GM23338 (cell line): ENCODE results near the gene PAK1. TPM values are rescaled to one million over a fixed set of nuclear protein-coding genes. Genes with fewer than 3 reads are reported as not detected.

Experiments used
- ATAC-seq: fragments of 200-7000 bp; cut with Tn5 transposase; 3 replicates; pipeline ENCODE4 v1.9.1; 2020
- DNase-seq: peaks from one replicate; pipeline ENCODE4 v3.0.0-alpha.2; 2015; ENCODE audit warnings: low spot score
- H2AFZ ChIP-seq: fragments of 200-600 bp; sonication (generic); 2 replicates; pipeline ENCODE4 v1.8.0; 2016; ENCODE audit warnings: antibody characterized with exemption, mild to moderate bottlenecking, moderate library complexity
- H3F3A ChIP-seq: fragments of 200-600 bp; sonication (generic); replicated peaks from 2 replicates; pipeline ENCODE4 v1.8.0; 2017; ENCODE audit warnings: antibody characterized with exemption, mixed run types, low read depth
- H3K27ac ChIP-seq: fragments of 200-600 bp; sonication (generic); 2 replicates; pipeline ENCODE4 v1.6.1; 2016; ENCODE audit warnings: low read depth
- H3K27me3 ChIP-seq: fragments of 200-600 bp; sonication (generic); 2 replicates; pipeline ENCODE4 v1.8.0; 2016; ENCODE audit warnings: mild to moderate bottlenecking, mixed run types, moderate library complexity; ENCODE audit not compliant: insufficient read depth
- H3K36me3 ChIP-seq: fragments of 200-600 bp; sonication (generic); 2 replicates; pipeline ENCODE4 v1.8.0; 2016; ENCODE audit warnings: mild to moderate bottlenecking; ENCODE audit not compliant: insufficient read depth
- H3K4me1 ChIP-seq: fragments of 200-600 bp; sonication (generic); 2 replicates; pipeline ENCODE4 v1.8.0; 2016; ENCODE audit warnings: mild to moderate bottlenecking, moderate library complexity; ENCODE audit not compliant: insufficient read depth
- H3K4me2 ChIP-seq: fragments of 200-600 bp; sonication (generic); 2 replicates; pipeline ENCODE4 v1.7.1; 2017; ENCODE audit warnings: mixed run types
- H3K4me3 ChIP-seq: fragments of 200-600 bp; sonication (generic); 2 replicates; pipeline ENCODE4 v1.6.1; 2016; ENCODE audit warnings: mixed run types
- H3K79me2 ChIP-seq: fragments of 200-600 bp; sonication (generic); replicated peaks from 2 replicates; pipeline ENCODE4 v1.8.0; 2017; ENCODE audit warnings: mild to moderate bottlenecking; ENCODE audit not compliant: insufficient read depth
- H3K9me2 ChIP-seq: fragments of 200-600 bp; sonication (generic); 2 replicates; pipeline ENCODE4 v1.8.0; 2017; ENCODE audit not compliant: insufficient read depth
- H4K20me1 ChIP-seq: fragments of 200-600 bp; sonication (generic); replicated peaks from 2 replicates; pipeline ENCODE4 v1.8.0; 2017; ENCODE audit warnings: mild to moderate bottlenecking; ENCODE audit not compliant: insufficient read depth
- H3K27ac Mint-ChIP-seq: 2 replicates; pipeline ENCODE4 v1.8.0; 2020; ENCODE audit warnings: inconsistent platforms, mild to moderate bottlenecking, moderate library complexity, mixed read lengths
- H3K27me3 Mint-ChIP-seq: 3 replicates; pipeline ENCODE4 v1.8.0; 2022; ENCODE audit warnings: low read depth, mild to moderate bottlenecking, moderate library complexity, mixed read lengths, inconsistent platforms; ENCODE audit not compliant: insufficient read depth, poor library complexity
- H3K36me3 Mint-ChIP-seq: 3 replicates; pipeline ENCODE4 v1.8.0; 2021; ENCODE audit warnings: low read depth, mild to moderate bottlenecking, inconsistent platforms, moderate library complexity, mixed read lengths
- H3K4me1 Mint-ChIP-seq: 3 replicates; pipeline ENCODE4 v1.8.0; 2020; ENCODE audit warnings: mild to moderate bottlenecking, inconsistent platforms, mixed read lengths
- H3K4me3 Mint-ChIP-seq: 3 replicates; pipeline ENCODE4 v1.8.0; 2021; ENCODE audit warnings: moderate library complexity, mild to moderate bottlenecking, inconsistent platforms, mixed read lengths
- H3K9me3 Mint-ChIP-seq: 3 replicates; pipeline ENCODE4 v1.8.0; 2020; ENCODE audit warnings: moderate library complexity, mild to moderate bottlenecking, inconsistent platforms, mixed read lengths
- CREB1 ChIP-seq: fragments of 250-450 bp; sonication (Bioruptor Pico); IDR thresholded peaks from 2 replicates; pipeline ENCODE4 v1.5.0; 2020; ENCODE audit warnings: low read depth, mild to moderate bottlenecking, moderate library complexity
- EZH2phosphoT487 ChIP-seq: fragments of 200-600 bp; sonication (generic); IDR thresholded peaks from one replicate; pipeline ENCODE4 v1.8.1; 2018; ENCODE audit warnings: antibody characterized with exemption; ENCODE audit not compliant: unreplicated experiment
- JUNB ChIP-seq: IDR thresholded peaks from one replicate; pipeline ENCODE4 v1.6.1; 2016; ENCODE audit warnings: antibody characterized with exemption; ENCODE audit not compliant: unreplicated experiment
- NANOG ChIP-seq: IDR thresholded peaks from 2 replicates; pipeline ENCODE4 v1.6.1; 2016; ENCODE audit warnings: antibody characterized with exemption, borderline replicate concordance
- POLR2AphosphoS5 ChIP-seq: IDR thresholded peaks from 2 replicates; pipeline ENCODE4 v1.6.1; 2016; ENCODE audit warnings: antibody characterized with exemption, low read depth
- STAT1 ChIP-seq: IDR thresholded peaks from one replicate; pipeline ENCODE4 v1.6.1; 2016; ENCODE audit warnings: antibody characterized with exemption; ENCODE audit not compliant: unreplicated experiment
- ZNF114 ChIP-seq: fragments of 250-450 bp; sonication (Bioruptor Pico); IDR thresholded peaks from 2 replicates; pipeline ENCODE4 v1.5.0; 2020; ENCODE audit warnings: mild to moderate bottlenecking, moderate library complexity
- ZNF331 ChIP-seq: fragments of 250-450 bp; sonication (Bioruptor Pico); IDR thresholded peaks from 2 replicates; pipeline ENCODE4 v1.5.0; 2020; ENCODE audit warnings: low read depth, mild to moderate bottlenecking, moderate library complexity
- polyA plus RNA-seq: library from polyadenylated mRNA; unstranded; fragments of >200 nt; fragmentation: Nextera tagmentation; extraction: Ambion mirVana; gene quantifications from 2 replicates; pipeline ENCODE4 v1.2.1, GENCODE V29; 2016
- total RNA-seq: library from RNA; depleted of rRNA; stranded (reverse); fragments of >200 nt; shearing (Covaris generic); gene quantifications from 2 replicates; pipeline ENCODE4 v1.2.3, GENCODE V29; 2014
- TF ChIP-seq, protein P1 (sequence below), 2 experiments: fragments of 200-600 bp in 1 of 2; sonication (generic) in 1 of 2; conservative IDR thresholded peaks; 2 replicates each; pipeline versions ENCODE4 v1.5.1 to v1.6.1; 2016 to 2017; ENCODE audit warnings: antibody characterized with exemption in 2 of 2, low read depth in 2 of 2, mild to moderate bottlenecking in 2 of 2, moderate library complexity in 1 of 2
- TF ChIP-seq, protein P2 (sequence below): IDR thresholded peaks from 2 replicates; pipeline ENCODE4 v1.6.1; 2016; ENCODE audit warnings: antibody characterized with exemption
- TF ChIP-seq, protein P3 (sequence below): IDR thresholded peaks from one replicate; pipeline ENCODE4 v1.6.1; 2018; ENCODE audit warnings: antibody characterized with exemption; ENCODE audit not compliant: unreplicated experiment

The PAK1 gene
- total and polyA plus RNA-seq, 2 experiments from 2014 or later = 102 to 175 TPM

DNA sequence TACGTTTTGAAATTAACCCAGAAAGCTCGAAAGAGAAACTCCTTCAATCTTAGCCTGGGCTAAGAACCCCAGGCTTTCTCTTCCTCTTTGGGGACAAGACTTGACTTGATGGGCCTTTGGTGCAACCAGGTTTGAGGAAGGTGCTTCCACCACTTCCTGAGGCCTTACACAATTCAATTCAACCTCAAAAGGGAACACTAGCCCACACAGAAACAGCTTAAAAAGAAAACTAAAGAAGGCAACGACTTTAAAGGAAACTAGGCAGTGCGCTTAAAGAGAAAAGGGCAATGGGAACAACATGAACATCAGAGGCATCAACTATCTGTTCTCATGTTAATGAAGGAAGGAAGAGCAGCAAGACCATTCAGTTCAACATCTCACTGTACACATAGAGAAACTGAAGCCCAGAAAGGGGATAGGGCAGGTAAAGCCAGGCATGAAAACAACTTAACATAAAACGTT is 24.8 kb downstream of the PAK1 start:
- Mint-ChIP-seq H3K27ac (peak overlapping the region; percentile 94), H3K9me3 (no peaks in the 10 kb centered on the region), H3K36me3 (peaks cover 16% of the 10 kb centered on the region), H3K4me1 (peaks cover 65% of the 10 kb centered on the region), H3K4me3 (peak overlapping the region; percentile 45), H3K27me3 (no peaks in the 10 kb centered on the region)
- TF ChIP-seq NANOG (peak; percentile 93), ZNF114 (CRISPR knock-in tag) (no peak), CREB1 (CRISPR knock-in tag) (no peak)
- TF ChIP-seq, protein P1, sequence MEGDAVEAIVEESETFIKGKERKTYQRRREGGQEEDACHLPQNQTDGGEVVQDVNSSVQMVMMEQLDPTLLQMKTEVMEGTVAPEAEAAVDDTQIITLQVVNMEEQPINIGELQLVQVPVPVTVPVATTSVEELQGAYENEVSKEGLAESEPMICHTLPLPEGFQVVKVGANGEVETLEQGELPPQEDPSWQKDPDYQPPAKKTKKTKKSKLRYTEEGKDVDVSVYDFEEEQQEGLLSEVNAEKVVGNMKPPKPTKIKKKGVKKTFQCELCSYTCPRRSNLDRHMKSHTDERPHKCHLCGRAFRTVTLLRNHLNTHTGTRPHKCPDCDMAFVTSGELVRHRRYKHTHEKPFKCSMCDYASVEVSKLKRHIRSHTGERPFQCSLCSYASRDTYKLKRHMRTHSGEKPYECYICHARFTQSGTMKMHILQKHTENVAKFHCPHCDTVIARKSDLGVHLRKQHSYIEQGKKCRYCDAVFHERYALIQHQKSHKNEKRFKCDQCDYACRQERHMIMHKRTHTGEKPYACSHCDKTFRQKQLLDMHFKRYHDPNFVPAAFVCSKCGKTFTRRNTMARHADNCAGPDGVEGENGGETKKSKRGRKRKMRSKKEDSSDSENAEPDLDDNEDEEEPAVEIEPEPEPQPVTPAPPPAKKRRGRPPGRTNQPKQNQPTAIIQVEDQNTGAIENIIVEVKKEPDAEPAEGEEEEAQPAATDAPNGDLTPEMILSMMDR (conservative IDR thresholded peaks at IDR 0.05; ENCODE audit: low read depth in 2 of 2) = 0 out of 4 replicates have a peak, but pooled peaks of 1 of the 2 experiments have one; percentile 1
- no peaks in the 10 kb centered on the region for H3K36me3 ChIP-seq
- H3K4me2 ChIP-seq = peak overlapping the region; percentile 45
- no peaks in the 10 kb centered on the region for H4K20me1 ChIP-seq
- H3F3A ChIP-seq = peaks cover 5% of the 10 kb centered on the region
- 0 out of 2 replicates have a peak overlapping the region, but pooled peaks have one; percentile 2 for H3K4me3 ChIP-seq
- H3K27ac ChIP-seq = peak overlapping the region; percentile 92
- peaks cover 50% of the 10 kb centered on the region for H3K4me1 ChIP-seq
- H3K9me2 ChIP-seq = no peaks in the 10 kb centered on the region
- ATAC-seq = peak; percentile 77
- no peaks in the 10 kb centered on the region for H3K27me3 ChIP-seq
- peaks cover 90% of the 10 kb centered on the region for H3K79me2 ChIP-seq
- peak; percentile 72 for DNase-seq
- no peak overlapping the region for H2AFZ ChIP-seq

DNA sequence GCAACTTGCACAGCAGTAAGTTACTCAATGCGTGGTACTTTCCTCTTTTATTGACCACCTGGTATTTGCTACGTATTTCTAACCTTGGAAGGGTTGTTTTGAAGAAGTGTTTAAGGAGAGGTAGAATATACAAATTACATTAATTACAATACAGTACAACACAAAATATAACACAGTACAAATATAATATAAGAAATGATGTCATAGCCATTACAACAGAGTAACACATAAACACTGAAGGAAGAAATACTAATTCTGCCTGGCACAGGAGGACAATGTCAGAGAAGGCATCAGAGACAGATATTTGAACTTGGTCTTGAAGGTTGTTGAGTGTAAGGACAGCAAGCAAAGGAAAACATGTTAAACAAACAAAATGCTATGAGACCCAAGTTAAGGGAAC is 25.6 kb downstream of the PAK1 start:
- H3K4me1 ChIP-seq = peaks cover 49% of the 10 kb centered on the region
- Mint-ChIP-seq H3K36me3 (peaks cover 16% of the 10 kb centered on the region), H3K4me1 (peaks cover 68% of the 10 kb centered on the region), H3K4me3 (no peak overlapping the region), H3K27ac (peak overlapping the region; percentile 94), H3K9me3 (no peaks in the 10 kb centered on the region), H3K27me3 (no peaks in the 10 kb centered on the region)
- no peaks in the 10 kb centered on the region for H3K9me2 ChIP-seq
- peaks cover 90% of the 10 kb centered on the region for H3K79me2 ChIP-seq
- H3K27ac ChIP-seq = peak overlapping the region; percentile 92
- no peak for DNase-seq
- H3K4me3 ChIP-seq = no peak overlapping the region
- H4K20me1 ChIP-seq = no peaks in the 10 kb centered on the region
- H2AFZ ChIP-seq = no peak overlapping the region
- peaks cover 5% of the 10 kb centered on the region for H3F3A ChIP-seq
- peak overlapping the region; percentile 45 for H3K4me2 ChIP-seq
- no peaks in the 10 kb centered on the region for H3K27me3 ChIP-seq
- no peak for TF ChIP-seq JUNB
- no peak for TF ChIP-seq ZNF331
- TF ChIP-seq, protein P1 (conservative IDR thresholded peaks at IDR 0.05; ENCODE audit: low read depth in 2 of 2) = no peak
- TF ChIP-seq, protein P2, sequence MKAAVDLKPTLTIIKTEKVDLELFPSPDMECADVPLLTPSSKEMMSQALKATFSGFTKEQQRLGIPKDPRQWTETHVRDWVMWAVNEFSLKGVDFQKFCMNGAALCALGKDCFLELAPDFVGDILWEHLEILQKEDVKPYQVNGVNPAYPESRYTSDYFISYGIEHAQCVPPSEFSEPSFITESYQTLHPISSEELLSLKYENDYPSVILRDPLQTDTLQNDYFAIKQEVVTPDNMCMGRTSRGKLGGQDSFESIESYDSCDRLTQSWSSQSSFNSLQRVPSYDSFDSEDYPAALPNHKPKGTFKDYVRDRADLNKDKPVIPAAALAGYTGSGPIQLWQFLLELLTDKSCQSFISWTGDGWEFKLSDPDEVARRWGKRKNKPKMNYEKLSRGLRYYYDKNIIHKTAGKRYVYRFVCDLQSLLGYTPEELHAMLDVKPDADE = no peak
- TF ChIP-seq, protein P3, sequence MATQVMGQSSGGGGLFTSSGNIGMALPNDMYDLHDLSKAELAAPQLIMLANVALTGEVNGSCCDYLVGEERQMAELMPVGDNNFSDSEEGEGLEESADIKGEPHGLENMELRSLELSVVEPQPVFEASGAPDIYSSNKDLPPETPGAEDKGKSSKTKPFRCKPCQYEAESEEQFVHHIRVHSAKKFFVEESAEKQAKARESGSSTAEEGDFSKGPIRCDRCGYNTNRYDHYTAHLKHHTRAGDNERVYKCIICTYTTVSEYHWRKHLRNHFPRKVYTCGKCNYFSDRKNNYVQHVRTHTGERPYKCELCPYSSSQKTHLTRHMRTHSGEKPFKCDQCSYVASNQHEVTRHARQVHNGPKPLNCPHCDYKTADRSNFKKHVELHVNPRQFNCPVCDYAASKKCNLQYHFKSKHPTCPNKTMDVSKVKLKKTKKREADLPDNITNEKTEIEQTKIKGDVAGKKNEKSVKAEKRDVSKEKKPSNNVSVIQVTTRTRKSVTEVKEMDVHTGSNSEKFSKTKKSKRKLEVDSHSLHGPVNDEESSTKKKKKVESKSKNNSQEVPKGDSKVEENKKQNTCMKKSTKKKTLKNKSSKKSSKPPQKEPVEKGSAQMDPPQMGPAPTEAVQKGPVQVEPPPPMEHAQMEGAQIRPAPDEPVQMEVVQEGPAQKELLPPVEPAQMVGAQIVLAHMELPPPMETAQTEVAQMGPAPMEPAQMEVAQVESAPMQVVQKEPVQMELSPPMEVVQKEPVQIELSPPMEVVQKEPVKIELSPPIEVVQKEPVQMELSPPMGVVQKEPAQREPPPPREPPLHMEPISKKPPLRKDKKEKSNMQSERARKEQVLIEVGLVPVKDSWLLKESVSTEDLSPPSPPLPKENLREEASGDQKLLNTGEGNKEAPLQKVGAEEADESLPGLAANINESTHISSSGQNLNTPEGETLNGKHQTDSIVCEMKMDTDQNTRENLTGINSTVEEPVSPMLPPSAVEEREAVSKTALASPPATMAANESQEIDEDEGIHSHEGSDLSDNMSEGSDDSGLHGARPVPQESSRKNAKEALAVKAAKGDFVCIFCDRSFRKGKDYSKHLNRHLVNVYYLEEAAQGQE = no peak
- TF ChIP-seq NANOG = no peak
- TF ChIP-seq POLR2AphosphoS5 = no peak
- no peak for TF ChIP-seq EZH2phosphoT487
- TF ChIP-seq STAT1 = no peak
- ATAC-seq = no peak
- no peaks in the 10 kb centered on the region for H3K36me3 ChIP-seq
